ENCODE measurements around the gene MBOAT2.
"Not testable (repeated sequence)": the region's sequence is repeated elsewhere in the genome, so short reads cannot be mapped to it uniquely, and the experiment has no call there.

- TF ChIP-seq CTCF, POLR2A (IDR thresholded peaks at IDR 0.05): not testable (repeated sequence)
Measured at GRCh38 chr2:8913767-8914166, 89.7 kb downstream of the MBOAT2 start.
